ENCODE results near the gene CDC42BPA. TPM values are rescaled to one million over a fixed set of nuclear protein-coding genes. Genes with fewer than 3 reads are reported as not detected.

The CDC42BPA gene
- total RNA-seq, 1 experiment from 2014 or later = 102 TPM

- TF ChIP-seq, protein P1, sequence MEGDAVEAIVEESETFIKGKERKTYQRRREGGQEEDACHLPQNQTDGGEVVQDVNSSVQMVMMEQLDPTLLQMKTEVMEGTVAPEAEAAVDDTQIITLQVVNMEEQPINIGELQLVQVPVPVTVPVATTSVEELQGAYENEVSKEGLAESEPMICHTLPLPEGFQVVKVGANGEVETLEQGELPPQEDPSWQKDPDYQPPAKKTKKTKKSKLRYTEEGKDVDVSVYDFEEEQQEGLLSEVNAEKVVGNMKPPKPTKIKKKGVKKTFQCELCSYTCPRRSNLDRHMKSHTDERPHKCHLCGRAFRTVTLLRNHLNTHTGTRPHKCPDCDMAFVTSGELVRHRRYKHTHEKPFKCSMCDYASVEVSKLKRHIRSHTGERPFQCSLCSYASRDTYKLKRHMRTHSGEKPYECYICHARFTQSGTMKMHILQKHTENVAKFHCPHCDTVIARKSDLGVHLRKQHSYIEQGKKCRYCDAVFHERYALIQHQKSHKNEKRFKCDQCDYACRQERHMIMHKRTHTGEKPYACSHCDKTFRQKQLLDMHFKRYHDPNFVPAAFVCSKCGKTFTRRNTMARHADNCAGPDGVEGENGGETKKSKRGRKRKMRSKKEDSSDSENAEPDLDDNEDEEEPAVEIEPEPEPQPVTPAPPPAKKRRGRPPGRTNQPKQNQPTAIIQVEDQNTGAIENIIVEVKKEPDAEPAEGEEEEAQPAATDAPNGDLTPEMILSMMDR (IDR thresholded peaks at IDR 0.05; ENCODE audit: unreplicated experiment) = no peak
- Mint-ChIP-seq H3K27ac (ENCODE audit: low read depth, unreplicated experiment) (peak overlapping the region; percentile 96), H3K4me3 (ENCODE audit: unreplicated experiment) (no peak overlapping the region), H3K4me1 (ENCODE audit: insufficient read depth, unreplicated experiment) (peaks cover 24% of the 10 kb centered on the region), H3K27me3 (ENCODE audit: insufficient read depth, unreplicated experiment) (no peaks in the 10 kb centered on the region), H3K9me3 (ENCODE audit: unreplicated experiment) (peaks cover 11% of the 10 kb centered on the region), H3K36me3 (ENCODE audit: insufficient read depth, unreplicated experiment) (peaks cover 46% of the 10 kb centered on the region)
- no peak for DNase-seq (ENCODE audit: unreplicated experiment)
- no TSS peak for BruUV-seq (replicated peaks)
- ChIA-PET POLR2A (interaction anchor here (0.6 to 2.2 kb wide), 15 partner anchors 10 to 343 kb away, joined by 3 to 19 read pairs (median 3); partner anchors contain the start of genes COQ8A and PSEN2), CTCF (interaction anchor here (0.6 kb wide), 1 partner anchor 229 kb away, joined by 5 read pairs; no protein-coding TSS in a partner anchor)
- intact Hi-C loops (cut with micrococcal nuclease) = no loop called here
Measured at GRCh38 chr1:226973371-226973897, 344.9 kb downstream of the CDC42BPA start.

- TF ChIP-seq, protein P1 (IDR thresholded peaks at IDR 0.05; ENCODE audit: unreplicated experiment) = no peak
- ChIA-PET POLR2A (interaction anchor here (0.9 to 2.2 kb wide), 2 partner anchors 33 to 34 kb away, joined by 3 to 19 read pairs; partner anchors contain the start of gene COQ8A), CTCF (no interaction called here)
- H3K27me3 Mint-ChIP-seq (ENCODE audit: insufficient read depth, unreplicated experiment) = no peaks in the 10 kb centered on the region
- H3K4me3 Mint-ChIP-seq (ENCODE audit: unreplicated experiment) = no peak overlapping the region
- peaks cover 25% of the 10 kb centered on the region for H3K4me1 Mint-ChIP-seq (ENCODE audit: insufficient read depth, unreplicated experiment)
- H3K9me3 Mint-ChIP-seq (ENCODE audit: unreplicated experiment) = peaks cover 11% of the 10 kb centered on the region
- H3K27ac Mint-ChIP-seq (ENCODE audit: low read depth, unreplicated experiment) = no peak overlapping the region
- no peak for DNase-seq (ENCODE audit: unreplicated experiment)
- intact Hi-C loops (cut with micrococcal nuclease) = no loop called here
- BruUV-seq (replicated peaks) = no TSS peak
- peaks cover 51% of the 10 kb centered on the region for H3K36me3 Mint-ChIP-seq (ENCODE audit: insufficient read depth, unreplicated experiment)
Measured at GRCh38 chr1:226972931-226973330, 345.4 kb downstream of the CDC42BPA start.

GRCh38 chr1:226971765-226972164 is 346.5 kb downstream of the CDC42BPA start:
- no TSS peak for BruUV-seq (replicated peaks)
- intact Hi-C loops (cut with micrococcal nuclease) = no loop called here
- CTCF ChIA-PET = interaction anchor here (0.9 to 1.7 kb wide), 2 partner anchors 337 to 339 kb away, joined by 3 to 4 read pairs; no protein-coding TSS in a partner anchor
- DNase-seq (ENCODE audit: unreplicated experiment) = no peak
- peaks cover 11% of the 10 kb centered on the region for H3K9me3 Mint-ChIP-seq (ENCODE audit: unreplicated experiment)
- no peaks in the 10 kb centered on the region for H3K27me3 Mint-ChIP-seq (ENCODE audit: insufficient read depth, unreplicated experiment)
- TF ChIP-seq, protein P1 (IDR thresholded peaks at IDR 0.05; ENCODE audit: unreplicated experiment) = no peak
- peaks cover 47% of the 10 kb centered on the region for H3K36me3 Mint-ChIP-seq (ENCODE audit: insufficient read depth, unreplicated experiment)
- no peak overlapping the region for H3K27ac Mint-ChIP-seq (ENCODE audit: low read depth, unreplicated experiment)
- peaks cover 34% of the 10 kb centered on the region for H3K4me1 Mint-ChIP-seq (ENCODE audit: insufficient read depth, unreplicated experiment)
- H3K4me3 Mint-ChIP-seq (ENCODE audit: unreplicated experiment) = no peak overlapping the region
- POLR2A ChIA-PET = no interaction called here

DNA sequence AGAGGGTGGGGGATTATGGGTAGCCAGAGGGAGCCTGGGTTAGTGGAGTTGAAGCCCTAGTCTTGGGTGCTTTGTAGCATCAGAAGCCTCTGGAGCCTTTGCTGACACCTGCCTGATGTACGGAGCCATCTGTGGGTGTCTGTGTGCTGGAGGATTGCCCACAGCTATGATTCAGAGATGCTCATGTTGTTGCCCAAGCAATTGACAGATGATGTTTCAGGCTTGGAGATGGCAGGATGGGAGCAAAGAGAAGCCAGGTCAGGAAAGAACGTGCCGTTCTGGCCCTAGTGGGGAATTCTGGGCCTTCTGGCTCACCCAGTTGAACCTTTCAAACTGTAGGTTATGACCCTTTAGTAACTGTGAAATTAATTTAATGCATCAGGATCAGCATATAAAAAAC is 350.6 kb downstream of the CDC42BPA start:
- TF ChIP-seq, protein P1 (IDR thresholded peaks at IDR 0.05; ENCODE audit: unreplicated experiment) = no peak
- DNase-seq (ENCODE audit: unreplicated experiment) = peak; percentile 94
- POLR2A ChIA-PET = interaction anchor here (0.7 to 2.0 kb wide), 5 partner anchors 17 to 1168 kb away, joined by 3 to 15 read pairs (median 3); partner anchors contain the start of gene COQ8A
- no peaks in the 10 kb centered on the region for H3K27me3 Mint-ChIP-seq (ENCODE audit: insufficient read depth, unreplicated experiment)
- no peak overlapping the region for H3K27ac Mint-ChIP-seq (ENCODE audit: low read depth, unreplicated experiment)
- H3K36me3 Mint-ChIP-seq (ENCODE audit: insufficient read depth, unreplicated experiment) = peaks cover 53% of the 10 kb centered on the region
- H3K4me1 Mint-ChIP-seq (ENCODE audit: insufficient read depth, unreplicated experiment) = peaks cover 10% of the 10 kb centered on the region
- CTCF ChIA-PET = interaction anchor here (1.2 to 1.8 kb wide), 3 partner anchors 17 to 420 kb away, joined by 4 to 7 read pairs (median 4); no protein-coding TSS in a partner anchor
- no TSS peak for BruUV-seq (replicated peaks)
- peaks cover 11% of the 10 kb centered on the region for H3K9me3 Mint-ChIP-seq (ENCODE audit: unreplicated experiment)
- intact Hi-C loops (cut with micrococcal nuclease) = no loop called here
- no peak overlapping the region for H3K4me3 Mint-ChIP-seq (ENCODE audit: unreplicated experiment)
